Measurements from ENCODE around the gene COL23A1.

DNA sequence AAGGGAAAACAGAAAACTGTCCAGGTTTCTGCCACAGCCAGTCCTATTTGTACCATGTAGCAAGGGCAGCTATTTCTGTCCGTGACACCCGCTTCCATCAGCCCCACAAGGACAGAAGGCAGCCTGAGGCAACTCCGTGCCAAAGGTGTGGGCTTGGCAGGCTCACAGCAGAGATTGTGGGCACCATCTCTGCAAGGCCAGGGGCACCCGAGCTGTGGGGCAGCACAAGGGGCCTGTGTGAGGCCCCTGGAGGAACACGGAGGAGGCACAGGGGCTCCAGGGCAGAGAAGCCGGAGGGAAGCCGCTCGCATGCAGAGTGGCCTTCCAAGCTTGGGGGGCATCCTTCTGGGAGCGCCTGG lies 43.5 kb downstream of the COL23A1 start:
- TF ChIP-seq EP300 (IDR thresholded peaks at IDR 0.05), result no peak
- TF ChIP-seq POLR2A (IDR thresholded peaks at IDR 0.05; ENCODE audit: low read length), result no peak
- no peak for TF ChIP-seq RAD21 (conservative IDR thresholded peaks at IDR 0.05 in 1 of 2, IDR thresholded peaks at IDR 0.05 in 1 of 2)

Measured in A549 (cell line).